GM10266 (cell line): ENCODE data around the gene RB1.

Experiments
- DNase-seq: peaks from one replicate; pipeline ENCODE4 v3.0.0; 2012; ENCODE audit errors: extremely low spot score
- TF ChIP-seq, protein P1 (sequence below): IDR thresholded peaks from 2 replicates; pipeline ENCODE4 v1.5.1; 2012; ENCODE audit warnings: mild to moderate bottlenecking, low read depth; ENCODE audit not compliant: control insufficient read depth, insufficient read depth; ENCODE audit errors: missing control alignments

The RB1 gene

DNA sequence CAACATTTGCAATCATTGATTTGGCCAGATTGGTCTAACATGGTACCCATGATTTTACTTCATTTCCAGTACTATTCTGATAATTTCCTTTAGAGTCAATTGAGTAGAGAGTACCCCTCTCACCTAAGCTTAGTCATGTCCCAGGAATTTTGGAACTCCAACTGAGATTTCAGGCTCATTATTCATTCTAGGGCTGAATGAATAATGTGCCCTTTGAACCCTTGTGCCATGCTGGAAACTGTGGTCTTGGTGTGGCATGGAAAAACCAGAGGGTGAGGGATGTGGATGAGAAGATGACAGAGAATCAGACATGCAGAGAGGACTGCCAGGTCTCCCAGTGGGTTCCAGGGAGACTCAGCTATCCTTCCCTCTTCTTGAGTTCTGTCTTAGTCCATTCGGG, 40.4 kb upstream of the RB1 start:
- TF ChIP-seq, protein P1, sequence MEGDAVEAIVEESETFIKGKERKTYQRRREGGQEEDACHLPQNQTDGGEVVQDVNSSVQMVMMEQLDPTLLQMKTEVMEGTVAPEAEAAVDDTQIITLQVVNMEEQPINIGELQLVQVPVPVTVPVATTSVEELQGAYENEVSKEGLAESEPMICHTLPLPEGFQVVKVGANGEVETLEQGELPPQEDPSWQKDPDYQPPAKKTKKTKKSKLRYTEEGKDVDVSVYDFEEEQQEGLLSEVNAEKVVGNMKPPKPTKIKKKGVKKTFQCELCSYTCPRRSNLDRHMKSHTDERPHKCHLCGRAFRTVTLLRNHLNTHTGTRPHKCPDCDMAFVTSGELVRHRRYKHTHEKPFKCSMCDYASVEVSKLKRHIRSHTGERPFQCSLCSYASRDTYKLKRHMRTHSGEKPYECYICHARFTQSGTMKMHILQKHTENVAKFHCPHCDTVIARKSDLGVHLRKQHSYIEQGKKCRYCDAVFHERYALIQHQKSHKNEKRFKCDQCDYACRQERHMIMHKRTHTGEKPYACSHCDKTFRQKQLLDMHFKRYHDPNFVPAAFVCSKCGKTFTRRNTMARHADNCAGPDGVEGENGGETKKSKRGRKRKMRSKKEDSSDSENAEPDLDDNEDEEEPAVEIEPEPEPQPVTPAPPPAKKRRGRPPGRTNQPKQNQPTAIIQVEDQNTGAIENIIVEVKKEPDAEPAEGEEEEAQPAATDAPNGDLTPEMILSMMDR = no peak
- DNase-seq = no peak

DNA sequence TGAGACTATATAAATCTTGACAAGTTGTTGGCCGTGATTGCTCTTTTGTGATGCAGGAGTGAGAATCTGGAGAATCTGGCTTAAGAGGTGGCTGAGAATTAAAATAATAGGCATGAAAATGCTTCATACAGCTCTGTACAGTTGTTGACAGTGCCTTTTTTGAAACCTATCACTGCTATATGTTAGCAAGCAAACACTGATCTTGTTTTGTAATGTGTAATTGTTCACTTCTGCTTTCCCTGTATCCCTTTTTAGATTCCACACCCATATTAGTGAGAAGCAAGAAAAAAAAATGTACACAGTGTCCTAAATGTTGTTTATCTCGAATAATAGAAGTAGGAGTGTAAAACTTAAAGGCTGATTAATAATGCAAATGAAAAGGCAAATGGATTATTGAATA, 39.5 kb upstream of the RB1 start:
- TF ChIP-seq, protein P1 = no peak
- no peak for DNase-seq

DNA sequence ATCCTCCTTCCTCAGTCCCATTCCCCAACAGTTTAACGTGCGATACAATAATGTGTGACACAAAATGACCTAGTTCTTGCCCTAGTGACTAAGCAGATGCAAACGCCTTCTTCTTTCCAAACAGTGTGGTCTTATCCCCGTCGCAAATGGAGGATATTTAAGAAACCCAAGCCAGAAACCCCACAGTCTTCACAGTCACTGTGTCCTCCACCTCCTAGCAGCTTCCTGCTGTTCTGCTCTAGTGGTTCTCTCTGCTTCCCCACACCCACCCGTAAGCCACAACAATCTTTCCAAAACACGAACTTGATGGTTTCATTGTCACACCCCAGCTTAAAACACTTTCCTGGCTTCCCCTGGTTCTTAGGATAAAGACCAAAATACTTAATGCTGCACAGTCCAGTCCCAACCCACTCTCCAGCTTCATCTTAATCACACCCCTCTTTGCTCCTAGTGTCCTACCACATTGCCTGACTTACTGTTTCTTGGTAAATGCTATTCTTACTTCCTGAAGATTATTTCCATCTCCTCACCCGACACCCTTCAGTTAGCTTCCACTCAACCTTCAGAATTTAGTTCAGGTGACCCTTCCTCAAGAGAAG, 38.2 kb upstream of the RB1 start:
- TF ChIP-seq, protein P1 = no peak
- DNase-seq = no peak

DNA sequence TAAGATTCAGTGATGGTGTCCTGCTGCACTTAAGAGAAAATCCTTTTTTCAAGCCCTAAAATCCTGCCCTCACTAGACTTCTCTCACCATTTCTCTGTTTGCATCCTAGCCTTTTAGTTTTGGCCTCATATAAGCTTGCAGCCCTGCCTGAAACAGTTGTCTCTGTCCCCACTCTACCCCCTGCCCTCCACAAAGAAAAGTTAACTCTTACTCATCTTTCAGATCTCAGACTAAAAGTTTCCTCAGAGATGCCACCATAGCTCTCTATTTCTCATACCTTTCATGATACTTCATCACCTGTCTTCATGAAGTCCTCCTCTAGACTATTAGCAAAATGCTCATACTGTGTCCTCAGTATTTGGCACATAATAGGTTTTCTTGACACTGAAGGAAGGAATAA, 37.4 kb upstream of the RB1 start:
- DNase-seq = no peak
- TF ChIP-seq, protein P1 = no peak

DNA sequence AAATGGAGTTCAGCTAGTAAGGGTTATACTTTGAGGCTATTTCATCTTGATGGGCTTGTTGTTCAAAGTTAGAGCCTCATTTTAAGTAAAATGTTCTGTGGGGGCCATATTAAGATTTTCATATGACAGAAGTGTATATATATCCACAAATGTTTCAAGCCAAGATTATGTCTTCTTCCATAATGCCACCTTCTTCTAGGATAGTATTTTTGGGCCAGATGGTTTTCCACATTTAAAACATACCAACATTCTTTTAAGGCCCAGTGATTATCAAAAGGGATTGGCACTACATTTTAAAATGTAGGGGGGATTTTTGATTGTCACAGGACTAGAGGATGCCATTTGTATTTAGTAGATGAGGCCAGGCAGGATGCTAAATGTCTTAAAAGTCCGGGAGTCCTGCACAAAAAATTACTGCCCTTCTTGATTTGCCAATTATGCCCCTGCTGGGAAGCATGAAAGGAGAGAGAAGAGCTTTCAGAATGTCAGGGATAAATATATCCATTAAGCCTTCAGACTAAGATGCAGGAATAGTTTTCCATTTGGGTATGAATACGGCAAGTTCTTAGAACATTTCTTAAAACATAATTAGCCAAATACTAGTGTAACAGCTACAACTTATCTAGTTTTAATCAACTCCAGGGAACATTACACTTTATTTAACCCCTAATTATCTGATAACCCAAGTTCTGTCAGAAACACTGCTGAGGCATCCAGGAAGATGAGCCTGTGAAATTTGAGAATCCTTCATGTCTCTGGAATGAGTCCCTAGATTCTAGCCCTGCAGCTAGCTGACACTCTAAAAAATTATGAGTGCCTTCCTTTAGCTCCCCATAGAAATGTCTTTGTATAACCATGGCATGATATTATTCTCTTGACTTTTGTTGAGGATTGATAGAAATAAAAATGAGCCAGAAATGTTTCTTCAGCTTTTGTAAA, 36.6 kb upstream of the RB1 start:
- TF ChIP-seq, protein P1 = no peak
- DNase-seq = no peak

DNA sequence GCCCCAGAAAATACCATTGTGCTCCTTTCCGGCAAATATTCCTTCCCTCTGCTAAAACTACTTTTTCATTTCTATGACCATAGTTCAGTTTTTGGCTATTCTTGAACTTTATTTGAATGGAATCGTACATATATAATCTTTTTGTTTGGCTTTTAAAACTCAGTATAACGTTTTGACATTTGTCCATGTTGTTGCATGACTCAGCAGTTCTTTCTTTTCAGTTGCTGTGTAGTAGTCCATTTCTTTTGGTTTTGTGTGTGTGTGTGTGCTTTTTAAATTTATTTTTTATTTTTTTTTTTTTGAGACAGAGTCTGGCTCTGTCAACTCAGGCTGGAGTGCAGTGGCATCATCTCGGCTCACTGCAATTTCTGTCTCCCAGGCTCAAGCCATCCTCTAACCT, 35.5 kb upstream of the RB1 start:
- TF ChIP-seq, protein P1 = no peak
- no peak for DNase-seq

DNA sequence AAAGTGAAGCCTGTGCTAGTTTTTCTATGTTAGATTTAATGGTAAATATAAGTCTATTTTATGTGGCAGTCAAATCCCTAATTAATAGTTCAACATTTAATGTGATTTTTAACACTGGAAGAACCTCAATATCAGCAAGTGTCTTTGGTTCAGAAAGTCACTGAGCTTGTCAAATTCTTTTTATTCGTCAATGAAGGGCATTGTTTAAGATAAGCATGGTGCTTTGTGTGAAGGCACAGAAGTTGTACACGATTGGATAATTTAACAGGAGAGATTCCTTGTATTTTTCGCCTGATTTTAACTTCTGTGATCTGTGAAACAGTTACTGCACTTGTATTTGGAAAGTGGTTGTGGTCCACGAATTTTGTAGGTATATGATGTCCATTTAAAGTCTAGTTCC, 30.2 kb upstream of the RB1 start:
- TF ChIP-seq, protein P1 = no peak
- no peak for DNase-seq
